Measurements from ENCODE around the gene MAP1B. TPM values are rescaled to one million over a fixed set of nuclear protein-coding genes. Genes with fewer than 3 reads are reported as not detected.

MAP1B gene
- total and polyA plus RNA-seq, 2 donors, result 1.6 to 3.1 TPM

DNA sequence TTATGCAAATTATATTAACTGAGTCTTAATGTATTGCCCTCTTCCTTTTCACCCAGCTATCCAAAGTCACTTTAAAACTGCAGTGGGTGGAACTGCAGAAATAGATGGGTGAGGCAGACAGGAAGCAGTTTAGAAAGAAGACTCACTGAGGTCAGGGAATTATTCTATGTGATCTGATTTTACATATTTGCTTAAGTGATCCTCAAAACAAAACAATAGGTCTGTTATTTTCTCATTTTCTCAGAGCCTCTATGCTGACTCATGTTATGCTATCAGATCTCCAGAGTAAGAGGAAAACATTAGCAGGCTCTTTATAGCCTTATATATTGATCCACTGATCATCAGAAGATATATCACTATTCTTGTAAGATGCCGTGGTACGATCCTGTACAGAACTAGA, 149.3 kb downstream of the MAP1B start:
- H3K4me1 ChIP-seq (ENCODE audit: control insufficient read depth in 2 of 2, insufficient read depth in 2 of 2, low read length in 2 of 2), result no peaks in the 10 kb centered on the region
- H3K9me3 ChIP-seq (ENCODE audit: control insufficient read depth in 2 of 2, insufficient read depth in 1 of 2, low read length in 1 of 2), result no peaks in the 10 kb centered on the region
- no peaks in the 10 kb centered on the region for H3K27me3 ChIP-seq (ENCODE audit: control insufficient read depth in 2 of 2, insufficient read depth in 1 of 2, low read length in 1 of 2)
- no peak for DNase-seq (ENCODE audit: low read depth in 6 of 9, low spot score in 9 of 9)
- no peak overlapping the region for H3K27ac ChIP-seq (ENCODE audit: low read depth in 1 of 2, low read length in 1 of 2)
- H3K4me3 ChIP-seq (ENCODE audit: low read length in 2 of 2), result no peak overlapping the region
- WGBS, result 96% methylated on average over 2 of the region's 2 CpGs
- no peaks in the 10 kb centered on the region for H3K36me3 ChIP-seq (ENCODE audit: control insufficient read depth in 2 of 2, insufficient read depth in 2 of 2, low read length in 1 of 2)

Other genes starting within 250 kb of the MAP1B start
- gene MRPS27, start 212.8 kb downstream of the MAP1B start, total RNA-seq, result 46.0 TPM
- gene MRPS27, start 212.8 kb downstream of the MAP1B start, polyA plus RNA-seq, result 27.9 TPM
- 7.7 TPM for gene PTCD2, start 212.9 kb downstream of the MAP1B start, total RNA-seq
- 4.1 TPM for gene PTCD2, start 212.9 kb downstream of the MAP1B start, polyA plus RNA-seq

All from thymus (tissue), 11 donors.